ENCODE data around the gene TCIRG1. TPM values are rescaled to one million over a fixed set of nuclear protein-coding genes. Genes with fewer than 3 reads are reported as not detected.
A peak's percentile ranks its signal among the peaks of the same experiment; 100 is the strongest.

TCIRG1 gene
- total and polyA plus RNA-seq, 2 of the 13 experiments (the other 11 are each of a cell fraction or from before 2014, with no cell fraction given), result 48.0 to 69.6 TPM

DNA sequence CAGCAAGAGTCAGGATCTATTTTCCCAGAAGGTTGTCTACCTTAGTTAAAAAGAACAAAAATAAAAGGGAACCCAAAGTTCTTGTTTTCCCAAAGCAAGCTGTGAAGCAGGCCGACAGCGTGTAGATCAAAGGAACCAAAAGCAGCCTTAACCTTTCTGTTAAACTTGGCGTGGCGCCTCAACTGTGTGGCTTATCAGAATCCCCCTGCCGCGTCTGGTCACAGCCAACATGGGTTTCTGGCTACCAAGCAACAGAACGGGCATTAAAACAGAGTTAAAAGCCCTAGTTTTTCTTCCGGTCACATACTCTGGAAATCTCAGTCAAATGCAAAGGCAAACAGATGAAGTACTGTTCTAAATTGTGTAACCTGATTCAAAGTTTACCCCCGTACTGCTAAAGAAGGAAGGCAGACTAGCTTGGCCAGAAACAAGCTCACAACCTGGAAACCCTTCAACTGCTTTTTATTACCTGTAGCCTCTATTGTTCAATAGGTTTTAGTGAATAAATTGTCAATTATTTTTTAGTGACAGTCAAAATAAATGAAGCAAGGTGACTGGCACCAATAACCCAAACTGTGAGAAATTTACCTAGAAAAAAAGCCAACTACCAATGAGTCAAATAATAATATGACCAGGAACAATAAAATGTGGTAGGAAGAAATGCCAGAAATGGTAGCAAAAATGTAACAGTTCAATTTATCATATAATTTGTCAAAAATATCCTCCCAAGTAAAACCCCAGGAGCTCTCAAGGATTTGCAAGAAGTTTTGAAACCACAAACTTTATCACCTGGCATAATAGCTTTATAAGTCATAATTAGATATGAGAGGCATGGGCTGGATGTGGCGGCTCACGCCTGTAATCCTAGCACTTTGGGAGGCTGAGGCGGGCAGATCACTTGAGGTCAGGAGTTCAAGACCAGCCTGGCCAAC is 60.9 kb downstream of the TCIRG1 start (continued):
- TF ChIP-seq NCOA5 (CRISPR knock-in tag; IDR thresholded peaks at IDR 0.05), result no peak
- TF ChIP-seq TEAD3 (CRISPR knock-in tag; optimal IDR thresholded peaks at IDR 0.05; ENCODE audit: borderline replicate concordance), result peak; percentile 82
- TF ChIP-seq, protein P1, sequence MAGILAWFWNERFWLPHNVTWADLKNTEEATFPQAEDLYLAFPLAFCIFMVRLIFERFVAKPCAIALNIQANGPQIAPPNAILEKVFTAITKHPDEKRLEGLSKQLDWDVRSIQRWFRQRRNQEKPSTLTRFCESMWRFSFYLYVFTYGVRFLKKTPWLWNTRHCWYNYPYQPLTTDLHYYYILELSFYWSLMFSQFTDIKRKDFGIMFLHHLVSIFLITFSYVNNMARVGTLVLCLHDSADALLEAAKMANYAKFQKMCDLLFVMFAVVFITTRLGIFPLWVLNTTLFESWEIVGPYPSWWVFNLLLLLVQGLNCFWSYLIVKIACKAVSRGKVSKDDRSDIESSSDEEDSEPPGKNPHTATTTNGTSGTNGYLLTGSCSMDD (CRISPR knock-in tag; IDR thresholded peaks at IDR 0.05), result no peak
- TF ChIP-seq NPAS2 (CRISPR knock-in tag; IDR thresholded peaks at IDR 0.05; ENCODE audit: borderline replicate concordance), result no peak
- TF ChIP-seq, protein P2, sequence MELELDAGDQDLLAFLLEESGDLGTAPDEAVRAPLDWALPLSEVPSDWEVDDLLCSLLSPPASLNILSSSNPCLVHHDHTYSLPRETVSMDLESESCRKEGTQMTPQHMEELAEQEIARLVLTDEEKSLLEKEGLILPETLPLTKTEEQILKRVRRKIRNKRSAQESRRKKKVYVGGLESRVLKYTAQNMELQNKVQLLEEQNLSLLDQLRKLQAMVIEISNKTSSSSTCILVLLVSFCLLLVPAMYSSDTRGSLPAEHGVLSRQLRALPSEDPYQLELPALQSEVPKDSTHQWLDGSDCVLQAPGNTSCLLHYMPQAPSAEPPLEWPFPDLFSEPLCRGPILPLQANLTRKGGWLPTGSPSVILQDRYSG (CRISPR knock-in tag; IDR thresholded peaks at IDR 0.05), result no peak
- no peak for TF ChIP-seq ZNF644 (CRISPR knock-in tag; IDR thresholded peaks at IDR 0.05; ENCODE audit: low read depth)
- TF ChIP-seq HOXA9 (CRISPR knock-in tag; IDR thresholded peaks at IDR 0.05; ENCODE audit: borderline replicate concordance), result no peak
- TF ChIP-seq CBX1 (IDR thresholded peaks at IDR 0.05; ENCODE audit: low read depth), result no peak
- no peak for TF ChIP-seq KLF9 (CRISPR knock-in tag; IDR thresholded peaks at IDR 0.05; ENCODE audit: low read depth)
- TF ChIP-seq NCOA1 (CRISPR knock-in tag; IDR thresholded peaks at IDR 0.05), result no peak
- TF ChIP-seq EED (CRISPR knock-in tag; IDR thresholded peaks at IDR 0.05), result no peak
- TF ChIP-seq, protein P3, sequence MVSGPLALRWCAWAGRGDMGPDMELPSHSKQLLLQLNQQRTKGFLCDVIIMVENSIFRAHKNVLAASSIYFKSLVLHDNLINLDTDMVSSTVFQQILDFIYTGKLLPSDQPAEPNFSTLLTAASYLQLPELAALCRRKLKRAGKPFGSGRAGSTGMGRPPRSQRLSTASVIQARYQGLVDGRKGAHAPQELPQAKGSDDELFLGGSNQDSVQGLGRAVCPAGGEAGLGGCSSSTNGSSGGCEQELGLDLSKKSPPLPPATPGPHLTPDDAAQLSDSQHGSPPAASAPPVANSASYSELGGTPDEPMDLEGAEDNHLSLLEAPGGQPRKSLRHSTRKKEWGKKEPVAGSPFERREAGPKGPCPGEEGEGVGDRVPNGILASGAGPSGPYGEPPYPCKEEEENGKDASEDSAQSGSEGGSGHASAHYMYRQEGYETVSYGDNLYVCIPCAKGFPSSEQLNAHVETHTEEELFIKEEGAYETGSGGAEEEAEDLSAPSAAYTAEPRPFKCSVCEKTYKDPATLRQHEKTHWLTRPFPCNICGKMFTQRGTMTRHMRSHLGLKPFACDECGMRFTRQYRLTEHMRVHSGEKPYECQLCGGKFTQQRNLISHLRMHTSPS (CRISPR knock-in tag; IDR thresholded peaks at IDR 0.05; ENCODE audit: low read depth), result peak; percentile 42; the same call in 1 of the 2 replicates
- peak; percentile 79; the same call in 1 of the 2 replicates for TF ChIP-seq SIN3A (IDR thresholded peaks at IDR 0.05; ENCODE audit: borderline replicate concordance, low read depth, low read length)
- no peak for TF ChIP-seq ZNF547 (CRISPR knock-in tag; IDR thresholded peaks at IDR 0.05)
- TF ChIP-seq ZSCAN22 (CRISPR knock-in tag; IDR thresholded peaks at IDR 0.05), result 0 out of 2 replicates have a peak, but pooled peaks have one; percentile 54
- TF ChIP-seq ZNF720 (CRISPR knock-in tag; IDR thresholded peaks at IDR 0.05), result no peak
- TF ChIP-seq SIX4 (CRISPR knock-in tag; IDR thresholded peaks at IDR 0.05), result peak; percentile 75
- TF ChIP-seq HMG20A (CRISPR knock-in tag; IDR thresholded peaks at IDR 0.05; ENCODE audit: borderline replicate concordance), result peak; percentile 80
- TF ChIP-seq PHF21A (CRISPR knock-in tag; IDR thresholded peaks at IDR 0.05), result peak; percentile 96
- no peak for TF ChIP-seq MIER2 (CRISPR knock-in tag; IDR thresholded peaks at IDR 0.05)
- TF ChIP-seq, protein P4, sequence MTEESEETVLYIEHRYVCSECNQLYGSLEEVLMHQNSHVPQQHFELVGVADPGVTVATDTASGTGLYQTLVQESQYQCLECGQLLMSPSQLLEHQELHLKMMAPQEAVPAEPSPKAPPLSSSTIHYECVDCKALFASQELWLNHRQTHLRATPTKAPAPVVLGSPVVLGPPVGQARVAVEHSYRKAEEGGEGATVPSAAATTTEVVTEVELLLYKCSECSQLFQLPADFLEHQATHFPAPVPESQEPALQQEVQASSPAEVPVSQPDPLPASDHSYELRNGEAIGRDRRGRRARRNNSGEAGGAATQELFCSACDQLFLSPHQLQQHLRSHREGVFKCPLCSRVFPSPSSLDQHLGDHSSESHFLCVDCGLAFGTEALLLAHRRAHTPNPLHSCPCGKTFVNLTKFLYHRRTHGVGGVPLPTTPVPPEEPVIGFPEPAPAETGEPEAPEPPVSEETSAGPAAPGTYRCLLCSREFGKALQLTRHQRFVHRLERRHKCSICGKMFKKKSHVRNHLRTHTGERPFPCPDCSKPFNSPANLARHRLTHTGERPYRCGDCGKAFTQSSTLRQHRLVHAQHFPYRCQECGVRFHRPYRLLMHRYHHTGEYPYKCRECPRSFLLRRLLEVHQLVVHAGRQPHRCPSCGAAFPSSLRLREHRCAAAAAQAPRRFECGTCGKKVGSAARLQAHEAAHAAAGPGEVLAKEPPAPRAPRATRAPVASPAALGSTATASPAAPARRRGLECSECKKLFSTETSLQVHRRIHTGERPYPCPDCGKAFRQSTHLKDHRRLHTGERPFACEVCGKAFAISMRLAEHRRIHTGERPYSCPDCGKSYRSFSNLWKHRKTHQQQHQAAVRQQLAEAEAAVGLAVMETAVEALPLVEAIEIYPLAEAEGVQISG (CRISPR knock-in tag; IDR thresholded peaks at IDR 0.05), result peak; percentile 63

Data from HepG2 (cell line).